ENCODE results near the gene CACNB2. TPM values are rescaled to one million over a fixed set of nuclear protein-coding genes. Genes with fewer than 3 reads are reported as not detected.

The CACNB2 gene
- total RNA-seq, 1 experiment from 2014 or later = not detected

DNA sequence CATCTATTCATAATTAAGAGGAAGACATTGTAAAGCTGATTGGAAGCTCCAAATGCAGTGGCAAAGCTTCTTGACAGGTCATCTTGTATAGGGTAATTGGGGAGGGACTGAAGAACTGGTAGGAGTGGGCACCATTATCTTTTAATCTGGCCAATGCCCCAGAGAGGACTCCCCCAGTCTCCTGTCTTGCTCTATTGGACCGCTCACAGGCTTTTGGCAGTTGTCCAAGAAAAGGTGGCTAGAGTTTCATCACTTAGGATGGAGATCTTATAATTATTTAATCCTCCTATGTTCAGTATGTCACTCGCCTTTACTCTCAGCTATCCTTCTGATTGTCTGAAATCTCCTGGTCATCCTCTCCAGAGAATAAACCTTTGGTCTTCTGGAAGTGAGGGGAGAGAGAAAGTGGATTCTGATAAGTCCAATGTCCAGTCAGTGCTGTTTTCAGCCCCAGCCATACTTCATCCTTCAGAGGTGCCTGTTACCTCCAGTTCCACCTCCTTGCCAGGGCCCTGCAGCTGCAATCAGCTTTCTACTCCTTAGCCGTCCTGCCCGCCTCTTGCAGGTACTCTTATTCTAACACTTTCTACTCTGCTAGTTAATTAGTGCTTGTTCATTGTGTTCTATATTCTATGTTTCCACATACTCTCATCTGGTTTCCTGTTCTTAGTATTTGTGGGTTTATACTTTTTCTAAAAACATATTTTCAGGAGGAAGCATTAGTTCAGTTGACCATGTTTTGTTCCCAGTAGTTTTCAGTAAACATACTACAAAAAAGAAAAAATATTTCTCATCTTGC, 269.6 kb downstream of the CACNB2 start:
- no peak for TF ChIP-seq TCF7L2 (IDR thresholded peaks at IDR 0.05; ENCODE audit: low read depth, low read length)
- Histone ChIP-seq H3K9me3 (ENCODE audit: control insufficient read depth, insufficient read depth, low read depth, low read length) (no peaks in the 10 kb centered on the region), H3K4me3 (ENCODE audit: low read depth in 2 of 2, low read length in 2 of 2) (no peak overlapping the region), H3K4me1 (ENCODE audit: control insufficient read depth, insufficient read depth, low read length) (no peaks in the 10 kb centered on the region), H3K36me3 (ENCODE audit: control insufficient read depth, insufficient read depth, low read length) (no peaks in the 10 kb centered on the region), H3K27ac (ENCODE audit: low read length) (no peak overlapping the region), H3K27me3 (ENCODE audit: control insufficient read depth, insufficient read depth, low read length) (no peaks in the 10 kb centered on the region)
- BruUV-seq (replicated peaks) = no TSS peak
- ChIA-PET POLR2A (no interaction called here), CTCF (no interaction called here)
- ATAC-seq (no peak), DNase-seq (ENCODE audit: low read depth, low spot score) (no peak)
- in situ Hi-C loops (cut with HindIII; ENCODE audit: low pct_unique_long_range_greater_than_20kb, low sequenced_read_pairs) = no loop called here
- intact Hi-C loops (cut with micrococcal nuclease; ENCODE audit: unreplicated experiment) = no loop called here

DNA sequence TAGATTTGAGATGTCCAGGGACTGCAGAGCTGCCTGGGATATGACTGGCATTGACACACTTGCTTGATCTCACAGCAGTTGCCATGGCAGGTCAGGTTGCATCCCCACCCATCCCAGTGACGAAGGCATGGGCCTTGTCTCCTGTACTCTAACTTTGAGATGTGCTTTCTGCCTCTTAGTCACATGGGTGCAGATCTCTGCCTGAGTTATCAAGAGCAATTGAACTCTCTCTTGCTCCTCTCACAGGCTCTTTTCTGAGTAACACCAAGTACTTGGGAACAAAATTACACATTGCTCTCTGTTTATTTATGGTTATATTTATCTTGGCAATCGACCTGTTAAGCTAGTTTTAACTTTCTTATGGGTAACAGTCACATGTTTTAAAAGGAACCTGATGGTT, 273.8 kb downstream of the CACNB2 start:
- H3K9me3 ChIP-seq (ENCODE audit: control insufficient read depth, insufficient read depth, low read depth, low read length) = no peaks in the 10 kb centered on the region
- DNase-seq (ENCODE audit: low read depth, low spot score) (no peak), ATAC-seq (no peak)
- no peaks in the 10 kb centered on the region for H3K4me1 ChIP-seq (ENCODE audit: control insufficient read depth, insufficient read depth, low read length)
- no peaks in the 10 kb centered on the region for H3K27me3 ChIP-seq (ENCODE audit: control insufficient read depth, insufficient read depth, low read length)
- no peaks in the 10 kb centered on the region for H3K36me3 ChIP-seq (ENCODE audit: control insufficient read depth, insufficient read depth, low read length)
- intact Hi-C loops (cut with micrococcal nuclease; ENCODE audit: unreplicated experiment) (no loop called here), in situ Hi-C loops (cut with HindIII; ENCODE audit: low pct_unique_long_range_greater_than_20kb, low sequenced_read_pairs) (no loop called here)
- TF ChIP-seq SIN3A (IDR thresholded peaks at IDR 0.05; ENCODE audit: borderline replicate concordance, insufficient read depth, low read depth, low read length) (no peak), TCF7L2 (IDR thresholded peaks at IDR 0.05; ENCODE audit: low read depth, low read length) (no peak), POLR2AphosphoS5 (IDR thresholded peaks at IDR 0.05; ENCODE audit: low read depth, low read length) (no peak)
- TF ChIP-seq, protein P1, sequence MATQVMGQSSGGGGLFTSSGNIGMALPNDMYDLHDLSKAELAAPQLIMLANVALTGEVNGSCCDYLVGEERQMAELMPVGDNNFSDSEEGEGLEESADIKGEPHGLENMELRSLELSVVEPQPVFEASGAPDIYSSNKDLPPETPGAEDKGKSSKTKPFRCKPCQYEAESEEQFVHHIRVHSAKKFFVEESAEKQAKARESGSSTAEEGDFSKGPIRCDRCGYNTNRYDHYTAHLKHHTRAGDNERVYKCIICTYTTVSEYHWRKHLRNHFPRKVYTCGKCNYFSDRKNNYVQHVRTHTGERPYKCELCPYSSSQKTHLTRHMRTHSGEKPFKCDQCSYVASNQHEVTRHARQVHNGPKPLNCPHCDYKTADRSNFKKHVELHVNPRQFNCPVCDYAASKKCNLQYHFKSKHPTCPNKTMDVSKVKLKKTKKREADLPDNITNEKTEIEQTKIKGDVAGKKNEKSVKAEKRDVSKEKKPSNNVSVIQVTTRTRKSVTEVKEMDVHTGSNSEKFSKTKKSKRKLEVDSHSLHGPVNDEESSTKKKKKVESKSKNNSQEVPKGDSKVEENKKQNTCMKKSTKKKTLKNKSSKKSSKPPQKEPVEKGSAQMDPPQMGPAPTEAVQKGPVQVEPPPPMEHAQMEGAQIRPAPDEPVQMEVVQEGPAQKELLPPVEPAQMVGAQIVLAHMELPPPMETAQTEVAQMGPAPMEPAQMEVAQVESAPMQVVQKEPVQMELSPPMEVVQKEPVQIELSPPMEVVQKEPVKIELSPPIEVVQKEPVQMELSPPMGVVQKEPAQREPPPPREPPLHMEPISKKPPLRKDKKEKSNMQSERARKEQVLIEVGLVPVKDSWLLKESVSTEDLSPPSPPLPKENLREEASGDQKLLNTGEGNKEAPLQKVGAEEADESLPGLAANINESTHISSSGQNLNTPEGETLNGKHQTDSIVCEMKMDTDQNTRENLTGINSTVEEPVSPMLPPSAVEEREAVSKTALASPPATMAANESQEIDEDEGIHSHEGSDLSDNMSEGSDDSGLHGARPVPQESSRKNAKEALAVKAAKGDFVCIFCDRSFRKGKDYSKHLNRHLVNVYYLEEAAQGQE (IDR thresholded peaks at IDR 0.05; ENCODE audit: insufficient read depth in 1 of 2, low read depth in 2 of 2, low read length in 1 of 2) = no peak
- TF ChIP-seq, protein P2, sequence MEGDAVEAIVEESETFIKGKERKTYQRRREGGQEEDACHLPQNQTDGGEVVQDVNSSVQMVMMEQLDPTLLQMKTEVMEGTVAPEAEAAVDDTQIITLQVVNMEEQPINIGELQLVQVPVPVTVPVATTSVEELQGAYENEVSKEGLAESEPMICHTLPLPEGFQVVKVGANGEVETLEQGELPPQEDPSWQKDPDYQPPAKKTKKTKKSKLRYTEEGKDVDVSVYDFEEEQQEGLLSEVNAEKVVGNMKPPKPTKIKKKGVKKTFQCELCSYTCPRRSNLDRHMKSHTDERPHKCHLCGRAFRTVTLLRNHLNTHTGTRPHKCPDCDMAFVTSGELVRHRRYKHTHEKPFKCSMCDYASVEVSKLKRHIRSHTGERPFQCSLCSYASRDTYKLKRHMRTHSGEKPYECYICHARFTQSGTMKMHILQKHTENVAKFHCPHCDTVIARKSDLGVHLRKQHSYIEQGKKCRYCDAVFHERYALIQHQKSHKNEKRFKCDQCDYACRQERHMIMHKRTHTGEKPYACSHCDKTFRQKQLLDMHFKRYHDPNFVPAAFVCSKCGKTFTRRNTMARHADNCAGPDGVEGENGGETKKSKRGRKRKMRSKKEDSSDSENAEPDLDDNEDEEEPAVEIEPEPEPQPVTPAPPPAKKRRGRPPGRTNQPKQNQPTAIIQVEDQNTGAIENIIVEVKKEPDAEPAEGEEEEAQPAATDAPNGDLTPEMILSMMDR (IDR thresholded peaks at IDR 0.05) = no peak
- CTCF ChIA-PET = no interaction called here
- POLR2A ChIA-PET = no interaction called here
- no peak overlapping the region for H3K27ac ChIP-seq (ENCODE audit: low read length)
- H3K4me3 ChIP-seq (ENCODE audit: low read depth in 2 of 2, low read length in 2 of 2) = no peak overlapping the region
- BruUV-seq (replicated peaks) = no TSS peak

DNA sequence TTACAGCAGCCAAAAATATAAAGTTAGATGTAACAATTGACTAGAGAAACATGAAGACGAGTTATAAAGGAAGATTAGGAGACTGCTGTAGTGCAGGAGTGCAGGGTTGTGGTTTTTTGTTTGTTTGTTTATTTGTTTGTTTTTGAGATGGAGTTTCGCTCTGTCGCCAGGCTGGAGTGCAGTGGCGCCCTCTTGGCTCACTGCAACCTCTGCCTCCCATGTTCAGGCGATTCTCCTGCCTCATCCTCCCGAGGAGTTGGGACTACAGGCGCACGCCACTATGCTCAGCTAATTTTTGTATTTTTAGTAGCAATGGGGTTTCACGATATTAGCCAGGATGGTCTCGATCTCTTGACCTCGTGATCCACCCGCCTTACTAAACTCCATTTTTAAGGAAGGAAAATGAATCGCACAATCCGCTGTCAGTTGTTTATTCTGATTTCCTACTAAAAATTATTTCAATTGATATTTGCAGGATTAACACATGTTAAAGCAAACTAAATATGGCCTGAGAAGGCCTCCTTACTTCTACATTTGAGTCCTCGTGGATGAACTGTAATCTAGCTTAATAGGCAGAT, 277.8 kb downstream of the CACNB2 start:
- H3K36me3 ChIP-seq (ENCODE audit: control insufficient read depth, insufficient read depth, low read length) = no peaks in the 10 kb centered on the region
- BruUV-seq (replicated peaks) = no TSS peak
- no peak for DNase-seq (ENCODE audit: low read depth, low spot score)
- ChIA-PET POLR2A (no interaction called here), CTCF (no interaction called here)
- in situ Hi-C loops (cut with HindIII; ENCODE audit: low pct_unique_long_range_greater_than_20kb, low sequenced_read_pairs) (no loop called here), intact Hi-C loops (cut with micrococcal nuclease; ENCODE audit: unreplicated experiment) (no loop called here)
- no peaks in the 10 kb centered on the region for H3K27me3 ChIP-seq (ENCODE audit: control insufficient read depth, insufficient read depth, low read length)
- TF ChIP-seq, protein P2 (IDR thresholded peaks at IDR 0.05) = peak; percentile 13; the same call in 1 of the 2 replicates
- TF ChIP-seq SIN3A (IDR thresholded peaks at IDR 0.05; ENCODE audit: borderline replicate concordance, insufficient read depth, low read depth, low read length) (no peak), TCF7L2 (IDR thresholded peaks at IDR 0.05; ENCODE audit: low read depth, low read length) (no peak), POLR2AphosphoS5 (IDR thresholded peaks at IDR 0.05; ENCODE audit: low read depth, low read length) (no peak)
- no peak overlapping the region for H3K4me3 ChIP-seq (ENCODE audit: low read depth in 2 of 2, low read length in 2 of 2)
- H3K9me3 ChIP-seq (ENCODE audit: control insufficient read depth, insufficient read depth, low read depth, low read length) = no peaks in the 10 kb centered on the region
- no peak overlapping the region for H3K27ac ChIP-seq (ENCODE audit: low read length)
- no peak for ATAC-seq
- H3K4me1 ChIP-seq (ENCODE audit: control insufficient read depth, insufficient read depth, low read length) = no peaks in the 10 kb centered on the region

All from Panc1 (cell line).